ENCODE data around the gene SORCS1. TPM values are rescaled to one million over a fixed set of nuclear protein-coding genes. Genes with fewer than 3 reads are reported as not detected.

SORCS1 gene
- total and polyA plus RNA-seq, 2 donors (not counting 1 experiment from before 2014, with no cell fraction given) = under 0.01 to 0.01 TPM

- H3K9ac ChIP-seq (ENCODE audit: insufficient read depth, low read length) = no peak overlapping the region
Measured at GRCh38 chr10:106626371-106626770, 538.1 kb downstream of the SORCS1 start.

GRCh38 chr10:106625751-106626150 lies 538.8 kb downstream of the SORCS1 start:
- Histone ChIP-seq H3K4me3 (replicated peaks in 1 of 4; ENCODE audit: control extremely low read depth in 1 of 4, insufficient read depth in 1 of 4, low read depth in 3 of 4, low read length in 4 of 4) (no peak overlapping the region), H2AFZ (ENCODE audit: low read length) (no peak overlapping the region), H3K4me2 (ENCODE audit: extremely low read depth, insufficient read depth, low read length) (no peak overlapping the region), H3K27ac (ENCODE audit: insufficient read depth, low read length) (no peak overlapping the region), H3K36me3 (ENCODE audit: control insufficient read depth, insufficient read depth, low read length) (no peaks in the 10 kb centered on the region), H4K20me1 (ENCODE audit: control insufficient read depth, extremely low read depth, insufficient read depth, low read length) (no peaks in the 10 kb centered on the region), H3K4me1 (ENCODE audit: control insufficient read depth, extremely low read depth, insufficient read depth, low read length) (no peaks in the 10 kb centered on the region), H3K27me3 (ENCODE audit: control insufficient read depth, insufficient read depth, low read length) (no peaks in the 10 kb centered on the region), H3K9ac (ENCODE audit: insufficient read depth, low read length) (no peak overlapping the region), H3K9me3 (ENCODE audit: control insufficient read depth, insufficient read depth, low read depth, low read length) (no peaks in the 10 kb centered on the region), H3K79me2 (ENCODE audit: control insufficient read depth, insufficient read depth, low read length) (no peaks in the 10 kb centered on the region)
- no peak for TF ChIP-seq EZH2 (IDR thresholded peaks at IDR 0.05; ENCODE audit: low read length, missing control alignments)
- no peak for TF ChIP-seq CTCF (conservative IDR thresholded peaks at IDR 0.05 in 1 of 2, IDR thresholded peaks at IDR 0.05 in 1 of 2; ENCODE audit: low read depth in 1 of 2, low read length in 2 of 2)
- no peak for DNase-seq (ENCODE audit: low read depth in 2 of 2)

More at GRCh38 chr10:106626371-106626770, 538.1 kb downstream of the SORCS1 start:
- no peak for TF ChIP-seq EZH2 (IDR thresholded peaks at IDR 0.05; ENCODE audit: low read length, missing control alignments)
- no peak for TF ChIP-seq CTCF (conservative IDR thresholded peaks at IDR 0.05 in 1 of 2, IDR thresholded peaks at IDR 0.05 in 1 of 2; ENCODE audit: low read depth in 1 of 2, low read length in 2 of 2)
- Histone ChIP-seq H3K79me2 (ENCODE audit: control insufficient read depth, insufficient read depth, low read length) (no peaks in the 10 kb centered on the region), H3K9me3 (ENCODE audit: control insufficient read depth, insufficient read depth, low read depth, low read length) (no peaks in the 10 kb centered on the region), H3K27me3 (ENCODE audit: control insufficient read depth, insufficient read depth, low read length) (no peaks in the 10 kb centered on the region), H3K4me2 (ENCODE audit: extremely low read depth, insufficient read depth, low read length) (no peak overlapping the region), H3K4me3 (replicated peaks in 1 of 4; ENCODE audit: control extremely low read depth in 1 of 4, insufficient read depth in 1 of 4, low read depth in 3 of 4, low read length in 4 of 4) (no peak overlapping the region), H4K20me1 (ENCODE audit: control insufficient read depth, extremely low read depth, insufficient read depth, low read length) (no peaks in the 10 kb centered on the region), H2AFZ (ENCODE audit: low read length) (no peak overlapping the region), H3K27ac (ENCODE audit: insufficient read depth, low read length) (no peak overlapping the region), H3K36me3 (ENCODE audit: control insufficient read depth, insufficient read depth, low read length) (no peaks in the 10 kb centered on the region), H3K4me1 (ENCODE audit: control insufficient read depth, extremely low read depth, insufficient read depth, low read length) (no peaks in the 10 kb centered on the region)
- no peak for DNase-seq (ENCODE audit: low read depth in 2 of 2)

GRCh38 chr10:106619346-106619745 lies 545.2 kb downstream of the SORCS1 start:
- DNase-seq (ENCODE audit: low read depth in 2 of 2) = no peak
- no peaks in the 10 kb centered on the region for H3K79me2 ChIP-seq (ENCODE audit: control insufficient read depth, insufficient read depth, low read length)
- no peaks in the 10 kb centered on the region for H4K20me1 ChIP-seq (ENCODE audit: control insufficient read depth, extremely low read depth, insufficient read depth, low read length)
- TF ChIP-seq EZH2 (IDR thresholded peaks at IDR 0.05; ENCODE audit: low read length, missing control alignments) = no peak
- no peak for TF ChIP-seq CTCF (conservative IDR thresholded peaks at IDR 0.05 in 1 of 2, IDR thresholded peaks at IDR 0.05 in 1 of 2; ENCODE audit: low read depth in 1 of 2, low read length in 2 of 2)
- H3K4me2 ChIP-seq (ENCODE audit: extremely low read depth, insufficient read depth, low read length) = no peak overlapping the region
- H3K4me3 ChIP-seq (replicated peaks in 1 of 4; ENCODE audit: control extremely low read depth in 1 of 4, insufficient read depth in 1 of 4, low read depth in 3 of 4, low read length in 4 of 4) = no peak overlapping the region
- no peak overlapping the region for H3K27ac ChIP-seq (ENCODE audit: insufficient read depth, low read length)
- no peaks in the 10 kb centered on the region for H3K36me3 ChIP-seq (ENCODE audit: control insufficient read depth, insufficient read depth, low read length)
- no peaks in the 10 kb centered on the region for H3K4me1 ChIP-seq (ENCODE audit: control insufficient read depth, extremely low read depth, insufficient read depth, low read length)
- H3K27me3 ChIP-seq (ENCODE audit: control insufficient read depth, insufficient read depth, low read length) = no peaks in the 10 kb centered on the region
- H3K9me3 ChIP-seq (ENCODE audit: control insufficient read depth, insufficient read depth, low read depth, low read length) = no peaks in the 10 kb centered on the region
- no peak overlapping the region for H2AFZ ChIP-seq (ENCODE audit: low read length)
- H3K9ac ChIP-seq (ENCODE audit: insufficient read depth, low read length) = no peak overlapping the region
